Parathyroid adenoma (tissue), 2 donors: ENCODE measurements around the gene SIKE1.
"Not testable (repeated sequence)": the region's sequence is repeated elsewhere in the genome, so short reads cannot be mapped to it uniquely, and the experiment has no call there.

ENCODE experiments used
- H2AFZ ChIP-seq: fragments of 300-600 bp; sonication (generic); one replicate; pipeline ENCODE4 v1.7.0; 2017; ENCODE audit warnings: antibody characterized with exemption, mild to moderate bottlenecking
- H3K27ac ChIP-seq: fragments of 300-600 bp; sonication (generic); one replicate; pipeline ENCODE4 v1.7.0; 2017
- H3K27me3 ChIP-seq: fragments of 300-600 bp; sonication (generic); one replicate; pipeline ENCODE4 v1.7.0; 2017; ENCODE audit warnings: low read length; ENCODE audit not compliant: control insufficient read depth, insufficient read depth
- H3K36me3 ChIP-seq: fragments of 300-600 bp; sonication (generic); one replicate; pipeline ENCODE4 v1.7.0; 2017; ENCODE audit warnings: low read length; ENCODE audit not compliant: control insufficient read depth, insufficient read depth
- H3K4me1 ChIP-seq: fragments of 300-600 bp; sonication (generic); one replicate; pipeline ENCODE4 v1.7.0; 2017; ENCODE audit warnings: control low read depth
- H3K4me2 ChIP-seq: fragments of 300-600 bp; sonication (generic); one replicate; pipeline ENCODE4 v1.7.0; 2017; ENCODE audit warnings: low read length
- H3K4me3 ChIP-seq: fragments of 300-600 bp; sonication (generic); one replicate; pipeline ENCODE4 v1.7.0; 2017; ENCODE audit warnings: low read depth, low read length
- H3K79me2 ChIP-seq: fragments of 300-600 bp; sonication (generic); one replicate; pipeline ENCODE4 v1.7.0; 2017; ENCODE audit warnings: control low read depth
- H3K9ac ChIP-seq: fragments of 300-600 bp; sonication (generic); one replicate; pipeline ENCODE4 v1.7.0; 2017; ENCODE audit warnings: mild to moderate bottlenecking
- H3K9me3 ChIP-seq: fragments of 300-600 bp; sonication (generic); one replicate; pipeline ENCODE4 v1.7.0; 2017; ENCODE audit warnings: low read length; ENCODE audit not compliant: control insufficient read depth
- TF ChIP-seq, protein P1 (sequence below): fragments of 300-600 bp; sonication (generic); IDR thresholded peaks from one replicate; pipeline ENCODE4 v1.7.0; 2017; ENCODE audit warnings: antibody characterized with exemption, mild to moderate bottlenecking
- donor health status: primary hyperparathyroidism.

SIKE1 gene

GRCh38 chr1:114756009-114756892 is 24.2 kb downstream of the SIKE1 start:
- H3K4me2 ChIP-seq: peak overlapping the region; percentile 91
- H3K9ac ChIP-seq: no peak overlapping the region
- no peaks in the 10 kb centered on the region for H3K27me3 ChIP-seq
- H2AFZ ChIP-seq: no peak overlapping the region
- peak overlapping the region; percentile 100 for H3K4me3 ChIP-seq
- peak overlapping the region; percentile 98 for H3K27ac ChIP-seq
- peaks cover 10% of the 10 kb centered on the region for H3K4me1 ChIP-seq
- peaks cover 41% of the 10 kb centered on the region for H3K79me2 ChIP-seq
- TF ChIP-seq, protein P1, sequence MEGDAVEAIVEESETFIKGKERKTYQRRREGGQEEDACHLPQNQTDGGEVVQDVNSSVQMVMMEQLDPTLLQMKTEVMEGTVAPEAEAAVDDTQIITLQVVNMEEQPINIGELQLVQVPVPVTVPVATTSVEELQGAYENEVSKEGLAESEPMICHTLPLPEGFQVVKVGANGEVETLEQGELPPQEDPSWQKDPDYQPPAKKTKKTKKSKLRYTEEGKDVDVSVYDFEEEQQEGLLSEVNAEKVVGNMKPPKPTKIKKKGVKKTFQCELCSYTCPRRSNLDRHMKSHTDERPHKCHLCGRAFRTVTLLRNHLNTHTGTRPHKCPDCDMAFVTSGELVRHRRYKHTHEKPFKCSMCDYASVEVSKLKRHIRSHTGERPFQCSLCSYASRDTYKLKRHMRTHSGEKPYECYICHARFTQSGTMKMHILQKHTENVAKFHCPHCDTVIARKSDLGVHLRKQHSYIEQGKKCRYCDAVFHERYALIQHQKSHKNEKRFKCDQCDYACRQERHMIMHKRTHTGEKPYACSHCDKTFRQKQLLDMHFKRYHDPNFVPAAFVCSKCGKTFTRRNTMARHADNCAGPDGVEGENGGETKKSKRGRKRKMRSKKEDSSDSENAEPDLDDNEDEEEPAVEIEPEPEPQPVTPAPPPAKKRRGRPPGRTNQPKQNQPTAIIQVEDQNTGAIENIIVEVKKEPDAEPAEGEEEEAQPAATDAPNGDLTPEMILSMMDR: no peak
- H3K36me3 ChIP-seq: no peaks in the 10 kb centered on the region
- H3K9me3 ChIP-seq: peaks cover 4% of the 10 kb centered on the region

DNA sequence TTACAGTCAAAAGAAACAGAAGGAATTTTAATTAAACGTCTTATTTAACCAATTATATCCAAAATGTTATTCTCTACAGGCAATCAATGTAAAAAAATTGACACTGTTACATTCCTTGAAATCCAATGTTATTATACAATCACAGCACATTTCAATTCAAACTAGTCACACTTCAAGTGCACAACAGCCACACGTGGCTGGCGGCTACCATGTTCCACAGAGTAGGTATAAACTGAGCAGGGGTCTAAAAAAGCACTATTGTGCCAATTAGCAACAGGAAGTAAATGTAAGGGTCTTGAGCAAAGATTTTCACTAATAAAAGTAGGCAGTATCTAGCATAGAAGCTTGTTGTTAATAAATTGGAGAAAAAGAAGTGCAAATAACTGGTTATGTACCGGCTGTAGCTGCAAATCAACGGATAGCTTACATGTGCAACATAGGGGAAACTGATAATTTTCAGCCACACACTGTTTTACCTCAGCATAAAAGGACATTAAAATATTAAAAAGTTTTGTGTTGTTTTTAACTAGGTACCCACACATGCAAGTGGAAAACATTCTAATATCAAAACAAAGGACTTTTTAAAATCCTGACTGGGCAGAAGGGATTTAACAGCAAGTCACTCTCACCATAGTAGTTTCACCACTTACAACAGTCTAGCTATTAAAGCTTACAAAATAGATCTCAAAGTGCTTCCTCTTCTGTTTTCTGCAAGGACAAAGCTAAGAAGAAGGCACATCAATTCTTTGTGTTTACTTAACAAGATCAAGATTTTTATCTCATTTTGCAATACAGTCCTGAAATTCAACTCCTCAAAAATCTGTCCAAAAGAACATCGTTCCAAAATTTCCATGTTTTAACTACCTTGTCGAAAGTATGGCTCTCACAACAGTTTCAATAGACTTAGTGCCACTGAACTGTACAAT is 25.2 kb downstream of the SIKE1 start:
- H3K4me2 ChIP-seq: peak overlapping the region; percentile 91
- H3K79me2 ChIP-seq: peaks cover 45% of the 10 kb centered on the region
- no peaks in the 10 kb centered on the region for H3K27me3 ChIP-seq
- H3K9me3 ChIP-seq: peaks cover 4% of the 10 kb centered on the region
- H3K9ac ChIP-seq: no peak overlapping the region
- H3K36me3 ChIP-seq: no peaks in the 10 kb centered on the region
- no peak overlapping the region for H2AFZ ChIP-seq
- peaks cover 11% of the 10 kb centered on the region for H3K4me1 ChIP-seq
- TF ChIP-seq, protein P1: no peak
- H3K27ac ChIP-seq: no peak overlapping the region
- peak overlapping the region; percentile 100 for H3K4me3 ChIP-seq

GRCh38 chr1:114753702-114754101 is 26.8 kb downstream of the SIKE1 start:
- Histone ChIP-seq H3K79me2 (peaks cover 51% of the 10 kb centered on the region), H3K4me1 (peaks cover 15% of the 10 kb centered on the region)
- not testable (repeated sequence) for H3K27me3 ChIP-seq, H3K9me3 ChIP-seq, H2AFZ ChIP-seq, H3K36me3 ChIP-seq, H3K27ac ChIP-seq, H3K9ac ChIP-seq, H3K4me3 ChIP-seq, H3K4me2 ChIP-seq

- Histone ChIP-seq H3K9ac (no peak overlapping the region), H3K36me3 (no peaks in the 10 kb centered on the region), H3K27ac (no peak overlapping the region), H3K79me2 (peaks cover 57% of the 10 kb centered on the region), H3K4me2 (no peak overlapping the region), H3K9me3 (no peaks in the 10 kb centered on the region), H3K27me3 (no peaks in the 10 kb centered on the region), H3K4me1 (peaks cover 15% of the 10 kb centered on the region), H2AFZ (no peak overlapping the region), H3K4me3 (no peak overlapping the region)
- TF ChIP-seq, protein P1: no peak
Measured at GRCh38 chr1:114753143-114753542, 27.3 kb downstream of the SIKE1 start.

- no peak overlapping the region for H3K4me3 ChIP-seq
- no peak overlapping the region for H3K9ac ChIP-seq
- H3K27ac ChIP-seq: no peak overlapping the region
- peaks cover 15% of the 10 kb centered on the region for H3K4me1 ChIP-seq
- no peaks in the 10 kb centered on the region for H3K27me3 ChIP-seq
- H3K4me2 ChIP-seq: peak overlapping the region; percentile 16
- peaks cover 67% of the 10 kb centered on the region for H3K79me2 ChIP-seq
- no peaks in the 10 kb centered on the region for H3K36me3 ChIP-seq
- no peaks in the 10 kb centered on the region for H3K9me3 ChIP-seq
- no peak overlapping the region for H2AFZ ChIP-seq
- TF ChIP-seq, protein P1: no peak
Measured at GRCh38 chr1:114750780-114751179, 29.7 kb downstream of the SIKE1 start.
